T-helper 9 cell (primary cell): ENCODE measurements around the gene UNC13D.
"Not testable (repeated sequence)": the region's sequence is repeated elsewhere in the genome, so short reads cannot be mapped to it uniquely, and the experiment has no call there.

Experiments
- DNase-seq: peaks from one replicate; pipeline ENCODE4 v3.0.0-alpha.2; 2020
- total RNA-seq, 2 donors: gene quantifications; one replicate each; lab custom pipeline; 2026; lab: John Stamatoyannopoulos, UW

Gene UNC13D
- 146 to 180 reads per million in 2 donors for total RNA-seq

DNA sequence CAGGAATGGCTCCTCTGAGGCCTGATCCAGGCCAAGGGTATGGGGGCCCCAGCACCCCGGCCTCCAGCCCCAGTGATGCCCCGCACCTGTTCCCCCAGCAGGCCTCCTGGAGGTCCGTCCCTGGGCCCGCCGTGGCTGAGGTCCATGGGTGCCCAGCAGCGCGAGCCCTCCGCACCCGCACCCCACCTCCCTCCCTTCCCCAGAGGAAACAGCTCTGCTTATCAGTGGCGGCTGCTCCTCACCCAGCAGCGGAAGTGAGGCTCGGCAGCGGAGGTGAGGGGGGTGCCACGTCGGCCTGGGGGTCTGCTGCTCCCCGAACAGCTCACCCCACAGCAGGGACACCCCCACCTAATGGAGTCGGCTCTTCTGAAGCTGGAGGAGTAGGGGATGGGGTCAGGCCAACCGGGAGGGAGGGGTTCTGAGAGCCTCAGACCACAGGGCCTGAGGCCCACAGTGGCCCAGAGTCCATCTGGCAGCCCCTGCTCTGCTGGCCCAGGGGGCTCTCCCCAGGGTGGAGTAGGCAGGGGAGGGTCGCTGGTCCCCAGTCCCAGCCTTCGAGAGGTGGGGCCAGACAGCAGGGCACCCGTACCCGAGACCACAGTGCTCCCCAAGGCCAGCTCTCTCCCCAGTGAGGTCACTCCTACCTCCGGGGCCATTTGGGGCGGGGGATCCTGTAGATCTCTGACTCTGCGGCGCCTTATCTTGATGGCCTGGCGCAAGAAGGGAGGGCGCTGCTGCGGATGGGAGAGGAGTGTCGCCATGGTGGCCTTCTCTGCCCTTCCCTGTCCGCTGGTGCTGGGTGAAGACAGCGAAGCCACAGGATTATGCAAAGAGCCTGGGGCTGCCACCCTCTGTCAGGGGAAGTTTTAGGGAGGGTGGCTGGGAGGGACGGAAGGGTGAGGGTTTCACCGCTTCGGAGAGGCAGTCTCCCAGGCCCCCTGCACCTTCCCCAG, at the start of gene UNC13D:
Gene UNC13D, minus strand, starts transcription at position 828 of the 953 bp plus-strand sequence. Its CDS starts 67 bp downstream, at position 761.
- DNase-seq, result peak; percentile 55

DNA sequence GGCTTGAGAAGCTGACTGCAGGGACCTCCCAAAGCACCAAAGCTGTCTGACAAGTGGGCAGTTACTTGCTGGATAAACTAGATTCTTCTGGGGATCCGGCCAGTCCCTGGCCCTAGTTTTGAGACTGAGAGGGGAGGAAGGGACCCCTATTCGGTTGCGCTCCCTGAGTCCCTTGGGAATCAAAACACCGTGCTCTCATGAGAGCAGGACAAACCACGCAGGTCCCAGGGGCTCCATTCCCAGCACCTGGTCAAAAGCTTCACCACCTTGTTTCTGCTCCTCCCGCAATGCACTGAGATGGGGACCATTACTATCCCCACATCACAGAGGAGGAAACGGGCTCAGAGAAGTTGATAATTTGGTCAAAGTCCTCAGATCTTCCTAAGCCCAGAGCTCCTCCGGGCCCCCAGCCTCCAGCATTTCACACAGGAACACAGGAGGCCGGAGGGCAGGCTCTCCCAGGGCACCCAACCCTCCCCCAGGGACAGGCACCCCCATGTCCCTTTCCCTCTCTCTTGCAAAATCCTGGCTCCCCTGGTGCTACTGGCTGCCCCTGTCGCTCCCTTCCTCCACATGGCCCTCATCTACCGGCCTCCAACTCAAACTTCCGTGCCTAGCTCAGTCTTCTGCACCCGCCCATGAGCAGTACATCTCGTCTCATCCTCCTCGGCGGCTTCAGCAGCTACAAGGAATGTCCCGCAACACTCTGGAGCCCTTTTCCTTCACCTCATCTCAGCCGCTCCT, 49.3 kb upstream of the UNC13D start:
- no peak for DNase-seq

DNA sequence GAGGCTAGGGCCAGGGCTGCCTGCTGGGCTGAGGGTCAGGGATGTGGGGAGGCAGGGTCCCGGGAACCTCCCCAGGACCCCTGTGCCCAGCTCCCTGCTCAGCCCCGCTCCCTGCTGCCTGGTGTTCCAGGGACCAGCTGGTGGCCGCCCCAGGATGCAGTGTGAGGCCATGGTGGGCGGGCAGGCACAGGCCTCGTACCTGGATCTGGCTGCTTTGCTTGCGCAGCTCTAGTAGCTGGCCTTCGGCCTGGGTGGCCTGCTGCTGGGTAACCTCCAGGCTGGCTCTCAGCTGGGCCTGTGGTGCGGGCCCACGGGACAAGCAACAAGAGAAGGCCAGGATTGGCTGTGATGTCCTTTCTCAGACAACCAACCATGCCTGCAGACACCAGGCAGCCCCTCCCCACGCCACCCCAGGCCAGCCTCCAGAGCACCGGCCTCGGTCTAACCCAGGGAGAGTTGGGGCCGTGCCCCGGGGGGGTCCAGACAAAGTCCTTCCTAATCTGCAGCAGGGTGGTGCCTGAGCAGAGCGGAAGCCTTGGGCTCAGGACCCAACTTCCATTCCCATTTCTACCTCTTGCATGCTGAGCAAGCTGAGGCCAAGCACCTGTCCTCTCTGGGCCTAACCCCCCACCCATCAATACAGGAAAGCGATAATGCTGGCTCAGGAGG, 48.5 kb upstream of the UNC13D start:
- no peak for DNase-seq

DNA sequence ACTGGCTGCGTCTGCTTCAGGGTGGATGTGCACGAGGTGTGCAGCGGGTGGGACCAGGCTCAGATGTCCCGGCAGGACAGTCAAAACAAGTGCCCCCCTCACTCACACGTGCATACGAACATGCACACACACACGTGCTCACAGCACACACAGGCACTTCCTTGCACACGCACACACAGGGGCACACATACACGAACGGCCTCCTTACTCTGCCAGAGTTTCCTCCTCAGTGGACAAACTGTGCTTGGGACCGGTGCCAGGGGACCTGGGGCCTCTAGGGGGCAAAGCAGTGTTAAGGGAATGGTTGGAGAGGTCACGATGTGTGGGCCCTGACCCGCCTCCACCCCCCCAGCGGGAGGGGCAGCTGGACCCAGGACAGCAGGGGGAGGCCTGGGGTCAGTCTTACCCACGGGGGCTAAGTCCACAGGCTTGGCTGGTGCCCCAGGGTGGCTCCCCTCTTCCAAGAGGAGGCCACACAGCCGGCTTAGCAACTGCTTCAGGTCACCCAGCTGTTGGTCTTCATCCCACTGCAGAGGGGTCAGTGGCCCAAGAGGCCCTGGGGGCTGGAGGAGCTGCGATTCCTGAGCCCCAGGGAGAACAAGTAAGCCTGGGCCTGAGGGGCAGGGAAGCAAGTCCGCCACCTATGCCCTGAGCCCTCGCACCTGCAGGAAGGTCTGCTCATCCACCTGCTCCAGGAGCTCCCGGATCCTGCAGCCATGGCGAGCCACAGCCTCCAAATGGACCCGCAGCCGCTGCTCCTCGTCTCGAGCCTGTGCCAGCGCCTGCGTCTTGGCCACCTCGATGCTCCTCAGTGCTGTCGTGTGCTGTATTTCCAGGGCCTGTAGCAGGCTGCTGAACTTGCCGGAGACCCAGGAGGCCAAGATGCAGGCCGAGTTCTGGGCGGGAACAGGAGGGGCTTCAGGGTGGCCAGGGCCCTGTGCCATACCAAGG, 47.7 kb upstream of the UNC13D start:
- DNase-seq, result no peak

DNA sequence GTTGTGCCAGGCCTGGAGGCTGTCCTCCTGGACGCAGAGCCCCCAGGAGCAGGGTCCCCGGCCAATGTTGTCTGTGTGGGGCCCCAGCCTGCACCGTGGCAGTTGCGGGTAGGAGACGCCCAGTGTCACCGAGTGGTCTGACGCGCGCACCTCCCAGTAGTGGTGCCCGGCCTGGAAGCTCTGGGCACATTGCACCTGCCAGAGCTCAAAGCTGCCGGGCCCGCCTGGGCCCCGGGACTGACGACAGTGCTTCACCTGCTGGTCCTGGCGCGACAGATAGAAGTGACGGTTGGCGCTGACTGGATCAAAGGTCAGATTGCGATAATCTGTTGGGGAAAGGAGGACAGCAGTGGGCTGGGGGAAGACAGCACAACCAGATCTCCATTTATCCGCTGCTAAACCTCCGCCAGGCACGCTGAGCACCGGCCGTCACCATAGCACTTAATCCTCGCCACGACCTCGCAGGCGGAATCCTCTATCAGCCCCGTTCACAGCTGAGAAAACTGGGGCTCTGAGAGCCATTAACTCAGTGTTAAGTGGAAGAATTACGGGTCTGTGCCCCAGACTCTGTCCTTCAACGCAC, 46.9 kb upstream of the UNC13D start:
- no peak for DNase-seq

DNA sequence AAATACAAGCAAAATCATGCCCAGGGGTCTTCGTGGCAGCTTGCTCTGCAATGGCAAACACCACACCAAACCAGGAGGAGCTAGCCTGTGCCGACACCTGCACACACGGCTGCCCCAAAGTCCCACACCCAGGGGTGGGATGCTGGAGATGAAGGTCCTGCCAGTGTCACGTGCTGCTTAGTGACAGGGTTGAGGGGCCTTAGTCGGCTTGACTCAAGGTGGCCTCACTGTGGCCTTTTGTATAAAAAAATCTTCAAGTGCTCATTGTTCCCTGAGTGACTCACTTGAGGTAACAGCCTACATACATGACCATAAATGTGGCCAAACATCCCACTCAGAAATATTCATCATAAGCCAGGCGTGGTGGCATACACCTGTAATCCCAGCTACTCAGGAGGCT, 45.2 kb upstream of the UNC13D start:
- no peak for DNase-seq

DNA sequence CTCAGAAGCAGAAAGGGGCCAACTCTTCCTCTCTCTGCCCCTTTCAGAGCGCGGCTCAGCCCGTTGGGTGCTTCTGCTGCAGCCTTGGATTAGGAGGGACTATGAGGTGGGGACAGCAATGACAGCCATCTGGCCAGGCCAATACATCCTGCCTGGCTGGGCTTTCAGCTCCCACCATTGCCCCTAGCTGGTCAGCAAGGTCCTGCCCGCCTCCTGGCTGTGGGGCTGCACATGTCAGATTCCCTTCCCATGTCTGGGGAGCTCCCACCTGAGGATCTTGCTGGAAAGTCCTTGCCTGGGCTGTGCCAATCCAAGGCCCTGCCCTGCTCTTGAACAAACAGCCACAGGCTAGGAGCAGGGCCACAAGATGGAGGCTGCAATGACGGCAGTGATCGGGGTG, 44.3 kb upstream of the UNC13D start:
- no peak for DNase-seq

DNA sequence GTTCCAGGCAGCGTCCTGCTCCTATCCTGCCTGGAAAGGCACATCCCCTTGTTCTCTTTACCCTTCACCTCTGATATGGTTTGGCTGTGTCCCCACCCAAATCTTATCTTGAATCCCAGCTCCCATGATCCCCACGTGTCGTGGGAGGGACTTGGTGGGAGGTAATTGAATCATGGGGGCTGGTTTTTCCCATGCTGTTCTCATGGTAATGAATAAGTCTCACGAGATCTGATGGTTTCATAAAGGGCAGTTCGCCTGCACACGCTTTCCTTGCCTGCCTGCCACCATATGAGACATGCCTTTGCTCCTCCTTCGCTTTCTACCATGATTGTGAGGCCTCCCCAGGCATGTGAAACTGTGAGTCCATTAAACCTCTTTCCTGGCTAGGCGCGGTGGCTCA, 41.7 kb upstream of the UNC13D start:
- DNase-seq, result not testable (repeated sequence)

DNA sequence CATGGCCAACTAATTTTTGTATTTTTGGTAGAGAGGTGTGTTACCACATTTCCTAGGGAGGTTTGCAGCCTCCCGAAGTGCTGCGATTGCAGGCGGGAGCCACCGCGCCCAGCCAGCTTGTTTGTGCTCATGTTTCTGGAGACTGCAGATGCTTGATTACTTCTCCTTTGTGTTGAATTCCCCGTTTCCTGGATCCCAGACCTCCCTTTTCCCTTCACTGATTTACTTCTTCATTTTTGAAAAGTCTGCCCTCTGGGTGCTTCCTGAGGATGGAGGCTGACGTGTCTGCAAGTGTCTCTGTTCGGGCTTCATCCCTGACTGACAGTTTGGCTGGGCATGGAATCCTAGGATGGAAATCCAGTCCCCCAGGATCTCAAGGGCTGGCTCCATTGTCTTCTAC, 41.2 kb upstream of the UNC13D start:
- DNase-seq, result no peak

DNA sequence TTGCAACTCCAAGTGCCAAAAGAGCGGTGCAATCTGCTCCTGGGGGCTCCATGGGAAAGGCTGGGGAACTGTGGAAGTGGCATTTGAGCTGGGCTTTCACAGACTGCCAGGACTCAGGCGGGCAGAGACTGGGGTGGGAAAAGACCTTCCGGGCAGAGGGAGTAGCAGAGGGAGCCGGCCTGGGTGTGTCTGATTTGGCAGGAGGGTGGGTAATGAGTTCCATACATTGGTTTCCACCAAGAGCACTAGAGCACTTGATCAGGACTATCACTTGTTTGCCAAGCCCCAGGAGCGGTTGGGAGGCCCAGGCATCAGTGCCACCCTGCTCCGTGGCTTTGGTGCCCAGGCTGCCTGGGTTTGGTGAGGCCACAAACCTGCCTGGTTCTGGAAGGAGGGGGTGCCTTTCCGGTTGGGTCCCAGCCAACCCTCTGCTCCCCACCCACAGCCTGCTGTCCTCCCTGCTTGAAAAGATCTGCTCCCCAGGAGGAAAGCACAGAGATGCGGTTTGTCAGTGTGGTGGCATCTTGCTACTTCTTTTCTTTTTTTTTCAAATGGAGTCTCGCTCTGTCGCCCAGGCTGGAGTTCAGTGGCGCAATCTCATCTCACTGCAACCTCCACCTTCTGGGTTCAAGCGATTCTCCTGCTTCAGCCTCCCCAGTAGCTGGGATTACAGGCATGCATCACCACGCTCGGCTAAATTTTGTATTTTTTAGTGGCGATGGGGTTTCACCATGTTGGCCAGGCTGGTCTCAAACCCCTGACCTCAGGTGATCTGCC, 37.7 kb upstream of the UNC13D start:
- no peak for DNase-seq

DNA sequence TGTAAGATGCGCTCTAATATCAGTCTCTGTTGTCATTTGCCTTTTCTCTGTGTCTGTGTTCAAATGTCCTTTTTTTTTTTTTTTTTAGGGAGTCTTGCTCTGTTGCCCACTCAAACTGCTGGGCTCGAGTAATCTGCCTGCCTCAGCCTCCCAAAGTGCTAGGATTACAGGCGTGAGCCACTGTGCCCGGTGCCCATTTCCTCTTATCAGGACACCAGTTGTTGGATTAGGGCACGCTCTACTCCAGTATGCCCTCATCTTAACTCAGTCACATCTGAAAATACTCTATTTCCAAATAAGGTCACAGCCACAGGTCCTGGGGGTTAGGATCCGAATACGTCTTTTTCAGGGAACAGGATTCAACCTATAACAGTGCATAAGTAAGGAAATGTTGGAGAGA, 36.1 kb upstream of the UNC13D start:
- no peak for DNase-seq

DNA sequence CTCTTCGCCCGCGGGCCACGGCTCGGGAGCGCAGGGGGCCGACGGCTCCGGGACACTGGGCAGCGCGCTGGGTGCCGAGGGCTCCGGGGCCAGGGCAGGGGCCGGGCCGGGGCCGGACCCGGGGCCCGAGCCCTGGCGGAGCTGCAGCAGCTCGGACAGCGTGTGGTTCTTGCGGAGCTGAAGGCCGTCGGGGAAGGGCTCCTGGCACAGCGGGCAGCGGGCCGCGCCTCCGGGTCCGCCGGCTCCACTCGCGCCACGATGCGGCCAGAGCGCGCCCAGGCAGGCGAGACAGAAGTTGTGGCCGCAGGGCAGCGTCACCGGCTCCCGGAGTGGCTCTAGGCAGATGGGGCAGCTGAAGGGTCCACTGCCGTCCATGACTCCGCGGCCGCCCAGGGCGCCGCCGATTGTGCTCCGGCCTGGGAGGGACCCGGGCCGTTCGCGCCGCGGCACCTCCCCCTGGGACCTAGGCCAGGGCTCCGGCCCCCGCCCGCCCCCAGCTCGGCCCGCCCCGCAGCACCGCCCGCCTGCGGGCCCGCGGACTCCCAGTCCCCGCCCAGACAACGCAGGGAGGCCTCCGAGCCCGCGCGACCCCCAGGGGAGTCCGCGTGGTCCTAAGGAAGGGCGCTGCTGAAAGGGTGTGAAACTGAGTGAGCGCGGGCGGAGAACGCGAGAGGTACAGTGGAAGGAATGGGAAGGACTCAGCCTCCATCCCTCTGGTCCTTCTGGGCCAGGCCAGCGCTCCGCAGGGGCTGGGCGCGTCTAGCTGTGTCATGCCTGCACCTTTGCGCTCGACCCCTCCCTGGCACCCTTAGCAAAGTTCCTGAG, 34.2 kb upstream of the UNC13D start, which contains the start of gene TRIM47:
Gene TRIM47, minus strand, starts transcription at position 408 of the 825 bp plus-strand sequence. Its CDS starts 33 bp downstream, at position 375.
- DNase-seq, result no peak

DNA sequence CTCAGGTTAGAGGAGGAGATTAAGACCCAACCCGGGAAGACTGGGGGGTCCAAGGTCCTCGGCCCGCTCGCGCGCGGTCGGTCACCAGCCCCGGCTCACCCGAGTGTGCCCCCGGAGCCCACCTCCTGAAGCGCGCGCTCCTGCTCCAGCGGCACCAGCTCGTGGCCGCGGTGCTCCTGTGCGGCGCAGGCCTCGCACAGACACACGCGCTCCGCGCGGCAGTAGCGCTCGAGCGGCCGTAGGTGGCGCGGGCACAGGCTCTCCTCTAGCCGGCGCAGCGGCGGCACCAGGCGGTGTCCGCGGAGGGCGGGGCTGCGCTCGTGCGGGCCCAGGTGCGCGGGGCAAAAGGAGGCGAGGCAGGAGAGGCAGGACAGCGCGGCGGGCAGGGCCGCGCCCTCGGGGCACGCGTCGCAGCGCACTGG, 33.6 kb upstream of the UNC13D start:
- peak; percentile 62 for DNase-seq

DNA sequence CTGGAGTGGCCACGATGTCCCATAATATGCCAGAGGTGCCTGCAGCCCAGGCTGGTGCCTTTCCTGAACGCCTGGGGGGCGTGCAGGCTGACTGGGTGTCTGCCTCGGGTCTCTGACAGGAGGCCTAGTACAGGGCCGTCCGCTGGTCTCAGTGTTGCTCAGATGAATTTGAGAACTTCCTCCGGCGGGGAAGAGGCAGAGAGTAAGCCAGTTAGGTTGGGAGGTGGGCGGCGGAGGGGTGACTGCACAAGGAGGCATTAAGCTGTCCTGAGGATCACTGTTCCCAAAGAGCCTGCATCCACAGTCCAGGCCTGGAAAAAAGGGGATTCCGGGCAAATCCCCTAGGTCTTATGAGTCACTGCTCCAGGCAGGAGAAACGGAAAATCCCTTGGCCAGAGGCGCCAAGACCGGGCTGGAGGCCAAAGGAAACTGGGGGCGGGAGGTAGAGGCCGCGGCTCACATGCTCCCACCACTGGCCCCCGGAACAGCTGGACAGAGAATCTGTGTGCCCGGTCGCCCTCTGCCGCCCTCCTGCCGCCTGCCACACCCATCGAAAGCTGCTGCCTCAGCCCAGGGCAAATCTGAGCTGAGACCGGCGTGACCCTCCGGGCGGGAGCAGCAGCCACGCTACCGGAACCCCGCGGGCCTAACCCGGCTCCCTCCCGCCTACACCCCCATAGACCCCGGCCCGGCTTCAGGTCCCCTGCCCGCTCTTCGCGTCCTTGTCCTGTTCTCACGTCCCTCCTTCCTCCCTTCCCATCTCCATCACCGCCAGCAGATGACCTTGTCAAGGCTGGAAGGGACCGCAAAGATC, 32.9 kb upstream of the UNC13D start:
- no peak for DNase-seq

DNA sequence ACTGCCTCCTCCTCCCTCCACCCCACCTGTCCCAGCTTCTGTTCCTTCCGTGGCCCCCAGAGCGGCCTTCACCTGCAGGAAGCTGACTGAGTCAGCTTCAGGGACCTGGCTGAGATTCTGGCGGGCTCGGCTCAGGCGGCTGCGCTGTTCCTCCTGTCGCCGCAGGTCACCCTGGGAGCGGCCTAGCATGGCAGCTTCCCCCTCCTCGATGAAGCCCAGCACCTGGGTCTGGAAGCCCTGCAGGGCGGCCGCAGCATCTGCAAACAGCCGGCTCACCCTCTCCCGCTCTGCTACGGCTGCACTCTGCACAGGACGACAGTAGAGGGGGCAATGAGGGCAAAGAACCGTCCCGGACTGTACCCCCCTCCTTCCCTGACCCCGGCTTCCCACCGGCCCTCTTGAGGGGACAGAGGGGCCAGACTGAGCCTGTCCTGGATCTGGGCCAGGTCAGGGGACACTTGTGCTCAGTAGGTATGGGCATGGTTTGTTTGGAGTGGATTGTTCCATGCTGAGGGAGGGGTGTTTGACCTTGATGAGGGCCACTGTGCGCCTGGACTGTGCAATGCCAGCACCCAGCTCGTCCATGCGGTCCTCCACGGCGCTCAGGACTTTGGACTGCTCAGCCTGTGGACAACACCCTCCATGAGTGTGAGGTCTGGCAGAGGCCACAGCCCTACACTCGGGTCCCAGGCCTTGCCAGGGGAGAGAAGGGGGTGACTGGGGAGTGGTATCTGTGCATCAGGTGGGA, 32.2 kb upstream of the UNC13D start:
- peak; percentile 67 for DNase-seq

DNA sequence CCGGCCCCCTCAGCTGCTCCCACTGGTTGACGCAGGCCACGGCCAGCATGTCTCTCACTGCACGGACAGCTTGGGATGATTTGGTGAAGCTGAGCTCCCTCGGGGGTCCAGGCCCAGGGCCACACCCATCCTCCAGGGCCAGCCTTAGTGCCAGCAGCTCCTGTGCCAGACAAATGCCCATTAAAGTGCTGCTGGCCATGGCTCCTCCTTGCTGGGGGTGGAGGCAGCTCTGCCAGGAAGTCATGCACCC, 31.7 kb upstream of the UNC13D start:
- no peak for DNase-seq

DNA sequence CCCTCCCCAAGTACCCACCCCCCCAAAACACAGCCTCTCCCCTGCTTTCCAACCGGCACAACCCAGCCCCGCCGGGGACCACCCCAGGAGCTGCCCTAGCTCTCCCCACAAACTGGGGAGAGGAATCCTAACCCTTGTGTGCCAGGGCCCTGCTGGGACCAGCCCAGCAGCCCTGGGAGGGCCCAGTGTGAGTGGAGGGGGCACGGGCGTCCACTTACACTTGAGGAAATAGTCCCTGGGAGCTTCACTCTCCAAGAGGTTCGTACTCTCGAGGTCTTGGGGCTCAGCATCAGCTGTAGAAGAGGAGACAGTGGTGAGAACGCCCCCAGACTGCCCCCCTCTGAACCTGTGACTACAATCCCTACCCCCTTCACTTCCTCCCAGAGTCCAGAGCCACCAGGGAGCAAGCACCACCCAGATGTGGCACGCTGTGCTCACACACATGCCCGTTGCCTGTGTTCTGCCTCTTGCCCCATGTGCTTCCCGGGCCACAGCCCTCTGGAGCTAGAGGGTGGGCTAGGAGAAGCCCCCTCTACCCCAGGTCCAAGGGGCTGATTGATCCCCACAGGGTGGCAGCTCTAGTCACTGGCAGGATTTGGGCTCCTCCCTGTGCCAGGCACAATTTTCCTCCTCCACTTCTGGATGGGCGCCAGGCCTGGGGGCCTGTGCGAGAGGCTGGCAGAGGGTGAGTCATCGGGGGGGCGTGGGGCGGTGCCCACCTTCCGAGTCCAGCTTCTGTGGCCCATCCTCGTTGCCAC, 31.2 kb upstream of the UNC13D start:
- DNase-seq, result no peak
